EL (cell line): Measurements from ENCODE around the gene ZNF678.
"Not testable (repeated sequence)": the region's sequence is repeated elsewhere in the genome, so short reads cannot be mapped to it uniquely, and the experiment has no call there.

ENCODE experiments used
- DNase-seq: peaks from one replicate; pipeline ENCODE4 v3.0.0-alpha.2; 2016

Gene ZNF678

DNA sequence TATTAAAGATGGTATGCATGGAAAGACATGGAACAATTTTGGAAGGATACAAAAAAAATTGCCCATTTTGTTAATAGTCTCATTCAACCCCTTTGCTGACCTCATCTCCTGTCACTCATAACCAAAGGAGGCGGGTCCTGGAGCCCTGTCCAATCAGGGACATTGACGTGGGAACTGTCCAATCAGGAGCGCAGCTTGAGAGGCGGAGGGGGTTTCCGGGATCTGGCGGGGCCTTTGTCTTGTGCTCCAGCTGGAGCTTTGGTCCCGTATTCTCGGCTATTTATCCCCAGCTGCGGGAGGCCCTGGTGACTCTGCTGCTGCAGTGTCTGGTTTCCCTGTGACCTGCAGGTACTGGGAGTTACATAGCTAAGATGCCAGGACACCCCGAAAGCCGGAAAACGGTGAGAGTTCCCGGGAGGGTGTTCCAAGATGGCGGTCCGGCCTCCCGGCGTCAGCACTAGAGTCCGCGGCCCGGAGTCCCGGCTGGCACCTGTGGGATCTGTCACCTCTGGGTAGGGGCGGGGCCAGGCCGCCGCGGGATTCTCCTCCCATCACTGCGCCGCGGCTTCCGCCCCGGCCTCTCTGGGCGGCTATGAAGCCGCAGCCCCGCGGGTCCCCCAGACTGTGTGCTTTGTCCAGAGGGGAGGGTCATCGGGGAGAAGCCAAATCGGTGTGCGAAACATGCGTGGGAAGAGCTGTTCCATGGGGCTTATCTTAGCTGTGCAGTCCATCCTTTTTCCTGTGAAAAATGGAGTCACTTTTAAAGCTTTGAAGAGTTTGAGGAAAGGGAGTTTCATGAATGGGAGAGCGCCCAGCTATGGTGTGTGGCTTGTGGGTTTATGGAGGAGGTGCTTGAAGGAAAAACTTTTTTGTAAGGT, at the start of gene ZNF678:
ZNF678 (plus strand) TSS at position 233 of the 878 bp plus-strand sequence. CDS start 87,436 bp downstream, outside the sequence.
- peak; percentile 95 for DNase-seq

DNA sequence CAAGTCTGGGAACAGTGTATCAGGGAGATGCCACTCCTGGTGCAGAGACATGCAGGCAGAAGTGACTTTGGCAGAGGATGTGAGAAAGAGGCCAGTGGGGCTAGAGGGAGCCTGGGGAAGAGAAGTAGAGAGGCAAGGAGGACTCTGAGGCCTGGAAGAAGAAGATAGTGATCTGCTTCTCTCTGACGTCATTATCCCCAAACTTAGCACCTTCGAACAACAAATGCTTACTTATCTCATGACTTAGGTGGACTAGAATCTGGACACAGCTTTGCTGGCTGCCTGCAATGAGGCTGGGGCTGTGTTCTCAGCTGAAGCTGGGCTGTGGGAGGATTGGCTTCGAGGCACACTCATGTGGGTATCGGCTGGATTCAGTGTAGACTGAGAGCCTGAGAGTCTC, 44.5 kb upstream of the ZNF678 start:
- no peak for DNase-seq

DNA sequence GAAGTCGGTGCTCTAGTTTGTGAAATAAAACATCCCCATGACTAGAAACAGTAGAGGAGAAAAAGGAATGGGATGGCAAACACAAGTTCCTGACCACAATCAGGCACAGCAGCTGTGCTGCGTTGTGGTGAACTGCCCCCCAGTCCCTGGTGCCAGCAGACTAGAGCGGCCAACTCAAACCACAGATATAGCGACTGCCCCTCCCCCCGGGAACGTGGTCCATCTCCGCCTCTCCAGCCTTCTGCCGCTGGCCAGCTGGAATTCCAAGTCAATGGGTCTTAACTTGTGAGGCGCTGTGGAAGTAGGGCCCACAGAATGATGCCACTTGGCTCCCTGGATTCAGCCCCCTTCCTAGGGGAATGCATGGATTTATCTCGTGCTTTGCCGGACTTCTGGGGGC, 41.6 kb upstream of the ZNF678 start:
- DNase-seq = no peak

DNA sequence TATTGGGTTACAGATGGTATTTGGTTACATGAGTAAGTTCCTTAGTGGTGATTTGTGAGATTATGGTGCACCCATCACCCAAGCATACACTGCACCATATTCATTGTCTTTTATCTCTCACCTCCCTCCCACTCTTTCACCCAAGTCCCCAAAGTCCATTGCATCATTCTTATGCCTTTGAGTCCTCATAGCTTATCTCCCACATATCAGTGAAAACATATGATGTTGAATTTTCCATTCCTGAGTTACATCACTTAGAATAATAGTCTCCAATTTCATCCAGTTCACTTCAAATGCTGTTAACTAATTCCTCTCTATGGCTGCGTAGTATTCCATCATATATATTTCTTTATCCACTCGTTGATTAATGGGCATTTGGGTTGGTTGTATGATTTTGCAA, 36.8 kb upstream of the ZNF678 start:
- no peak for DNase-seq

DNA sequence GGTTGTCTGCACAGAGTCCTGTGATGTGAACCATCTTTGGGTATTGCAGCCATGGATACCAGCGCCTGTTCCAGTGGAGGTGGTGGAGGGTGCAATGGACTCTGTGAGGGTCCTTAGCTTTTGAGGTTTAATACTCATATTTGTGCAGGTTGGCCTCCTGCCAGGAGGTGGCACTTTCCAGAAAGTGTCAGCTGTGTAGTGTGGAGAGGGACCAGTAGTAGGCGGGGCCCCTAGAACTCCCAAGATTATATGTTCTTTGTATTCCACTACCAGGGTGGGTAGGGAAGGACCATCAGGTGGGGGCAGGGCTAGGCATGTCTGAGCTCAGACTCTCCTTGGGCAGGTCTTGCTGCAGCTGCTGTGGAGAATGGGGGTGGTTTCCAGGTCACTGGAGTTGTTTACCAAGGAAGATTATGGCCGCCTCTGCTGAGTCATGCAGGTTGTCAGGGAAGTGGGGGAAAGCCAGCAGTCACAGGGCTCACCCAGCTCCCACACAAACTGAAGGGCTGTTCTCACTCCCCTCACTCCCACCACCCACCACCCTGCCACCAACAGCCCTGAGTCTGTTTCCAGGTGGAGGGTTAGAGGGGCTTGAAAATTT, 31.2 kb upstream of the ZNF678 start:
- no peak for DNase-seq

DNA sequence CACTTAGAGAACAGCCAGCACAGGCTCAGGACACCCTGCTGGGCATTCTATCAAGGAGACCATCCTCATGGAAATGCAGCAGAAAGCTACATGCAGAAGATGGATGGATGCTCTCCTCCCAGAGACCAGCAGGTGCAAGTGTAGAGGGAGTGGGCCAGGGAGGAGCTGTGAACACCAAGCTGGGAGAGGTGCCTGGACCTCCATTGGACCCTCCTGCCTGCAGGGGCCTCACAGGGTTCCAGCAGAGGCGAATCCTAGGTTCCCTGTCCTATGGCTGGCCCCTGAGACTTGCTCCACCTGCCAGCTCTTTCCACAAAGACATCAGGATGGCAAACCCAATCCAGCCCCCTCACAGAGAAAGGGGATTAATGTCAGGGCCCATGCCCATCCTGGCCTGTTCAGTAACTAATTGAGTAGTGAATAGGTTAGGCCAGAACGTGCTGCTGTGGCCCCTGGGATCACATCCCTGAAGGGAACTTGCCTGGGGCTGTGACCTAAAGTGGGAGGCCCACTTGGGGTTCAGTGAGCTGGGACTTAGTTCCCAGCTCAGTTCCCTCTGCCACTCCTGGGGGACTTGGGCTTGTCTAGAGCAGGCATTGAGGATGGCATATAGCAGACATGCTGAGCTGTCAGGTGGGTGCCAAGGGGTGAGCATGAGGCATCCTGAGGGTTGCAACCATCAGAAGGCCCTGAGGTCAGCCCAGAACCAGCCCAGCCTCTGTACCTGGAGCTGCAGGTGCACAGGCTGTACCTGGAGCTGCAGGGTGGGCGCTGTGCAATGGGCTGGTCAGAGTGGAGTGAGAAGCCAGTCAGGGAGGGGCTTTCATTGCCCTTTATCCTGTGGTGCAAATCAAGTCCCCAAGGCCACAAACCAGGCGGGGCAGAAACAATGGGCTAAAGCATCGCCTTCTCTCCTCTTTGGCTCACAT, 22.9 kb upstream of the ZNF678 start:
- no peak for DNase-seq

DNA sequence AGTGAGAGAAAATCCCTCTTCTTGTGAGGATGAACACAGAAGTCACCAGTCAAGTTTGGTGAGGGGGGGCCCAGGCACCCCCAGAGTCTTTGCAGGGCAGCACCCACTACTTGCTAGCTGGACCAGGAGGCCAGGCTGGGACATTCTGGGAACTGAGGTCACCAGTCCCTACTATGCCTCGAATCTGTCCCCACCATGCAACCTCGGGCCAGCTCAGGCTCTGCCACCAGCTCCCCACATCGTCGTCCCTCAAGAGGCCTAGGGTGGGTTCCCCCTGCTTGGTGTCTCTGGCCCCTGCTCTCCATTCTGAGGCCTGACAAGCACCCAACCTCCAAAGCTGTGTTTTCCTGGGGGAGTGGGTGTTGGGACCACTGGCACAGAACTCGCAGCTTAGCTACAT, 22.2 kb upstream of the ZNF678 start:
- no peak for DNase-seq

DNA sequence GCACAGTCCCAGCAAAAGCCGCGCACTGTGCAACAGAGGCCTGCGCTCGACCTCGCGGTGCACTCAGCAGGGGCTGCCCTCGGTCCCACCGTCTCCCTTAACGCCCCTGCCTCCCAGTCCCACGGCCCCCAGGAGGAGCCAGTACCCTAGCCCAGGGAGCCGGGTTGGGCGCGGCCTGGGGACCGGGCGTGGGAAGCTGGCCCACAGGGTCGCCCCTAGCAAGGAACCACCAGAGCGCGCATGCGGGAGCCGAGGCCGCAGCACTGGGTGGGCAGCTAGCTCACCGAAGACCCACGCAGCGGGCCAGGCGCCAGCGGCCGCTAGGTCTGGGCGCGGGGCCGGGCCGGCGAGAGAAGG, 21.6 kb upstream of the ZNF678 start:
- DNase-seq = no peak

DNA sequence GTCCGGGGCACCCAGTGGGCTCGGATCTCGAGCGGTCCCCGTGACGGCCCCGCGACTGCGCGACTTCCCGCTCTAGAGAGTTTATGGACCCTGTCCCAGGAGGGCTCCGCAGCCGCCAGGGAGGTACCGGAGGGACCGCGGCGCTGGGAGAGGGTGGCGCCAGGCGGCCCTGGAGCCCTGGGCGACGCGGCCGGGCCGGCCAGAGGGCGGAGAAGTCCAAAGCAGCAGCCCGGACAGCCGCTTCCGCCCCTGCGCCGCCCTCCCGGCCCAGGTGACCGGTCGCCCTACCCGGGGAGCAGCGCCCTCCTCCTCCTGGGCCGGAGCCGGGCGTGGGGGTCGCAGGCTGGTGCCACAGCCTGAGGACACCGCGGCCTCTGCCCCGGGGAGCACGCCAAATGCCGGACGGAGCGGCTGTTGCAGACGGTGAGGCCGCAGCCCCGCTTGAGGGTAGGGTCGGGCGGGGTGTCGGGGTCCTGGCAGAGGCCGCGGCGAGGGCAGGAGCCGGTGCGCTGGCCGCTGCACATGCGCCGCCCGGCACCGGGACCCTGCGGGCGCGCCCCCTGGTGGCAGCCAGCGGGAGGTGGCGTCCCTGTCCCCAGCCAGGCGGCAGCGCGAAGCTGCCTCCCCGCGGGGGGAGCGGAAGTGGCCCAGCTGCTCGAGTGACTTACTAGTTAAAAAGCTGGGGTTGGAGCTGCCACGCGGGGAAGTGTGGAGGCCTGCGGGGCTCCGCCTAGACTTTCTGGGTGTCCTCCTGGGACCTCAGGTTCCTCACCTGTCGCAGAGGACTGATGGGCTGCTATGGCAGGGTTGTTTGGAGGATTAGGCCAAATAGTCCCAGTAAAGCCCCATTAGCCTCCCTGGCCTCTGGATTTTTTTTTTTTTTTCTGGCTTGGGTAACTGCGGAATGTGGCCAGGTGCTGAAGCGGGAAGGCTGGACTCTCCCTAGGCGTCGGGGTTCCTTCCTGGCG, 20.9 kb upstream of the ZNF678 start:
- peak; percentile 87 for DNase-seq

DNA sequence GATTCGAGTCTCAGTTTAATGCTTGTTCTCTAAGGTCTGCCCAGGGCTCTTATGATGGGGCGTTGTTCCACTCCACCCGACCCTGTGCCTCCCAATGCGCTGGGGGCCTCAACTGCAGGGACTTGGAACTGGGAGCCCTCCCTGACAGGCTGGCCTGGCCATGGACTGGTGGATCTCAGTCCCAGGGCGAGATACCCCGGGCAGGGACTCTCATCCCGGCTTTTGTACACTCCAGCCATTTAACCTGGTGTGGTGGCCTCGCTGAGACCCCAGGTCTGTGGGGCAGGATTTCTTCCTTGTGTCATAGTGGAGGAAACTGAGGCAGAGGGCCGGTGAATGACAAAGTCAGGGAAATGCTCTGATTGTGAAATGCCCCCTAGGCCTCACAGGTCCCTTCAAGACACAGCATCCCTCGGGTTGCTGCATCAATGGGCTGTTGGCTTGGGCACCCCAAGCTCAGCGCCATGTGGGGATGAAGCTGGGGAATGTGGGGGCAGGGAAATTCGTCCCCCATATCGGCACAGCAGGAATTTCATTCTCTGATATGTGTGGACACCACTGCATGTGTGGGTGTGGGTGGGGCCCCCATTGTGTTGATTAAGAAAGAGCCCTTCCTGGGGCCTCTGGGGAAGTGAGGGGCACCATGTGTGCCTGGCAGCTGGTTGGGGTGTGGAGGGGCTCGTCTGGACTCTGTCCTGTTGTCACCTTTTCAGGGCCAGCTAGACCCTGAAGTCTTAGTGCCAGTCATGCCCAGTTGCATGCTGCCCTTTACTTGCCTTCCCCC, 19.9 kb upstream of the ZNF678 start:
- DNase-seq = no peak

DNA sequence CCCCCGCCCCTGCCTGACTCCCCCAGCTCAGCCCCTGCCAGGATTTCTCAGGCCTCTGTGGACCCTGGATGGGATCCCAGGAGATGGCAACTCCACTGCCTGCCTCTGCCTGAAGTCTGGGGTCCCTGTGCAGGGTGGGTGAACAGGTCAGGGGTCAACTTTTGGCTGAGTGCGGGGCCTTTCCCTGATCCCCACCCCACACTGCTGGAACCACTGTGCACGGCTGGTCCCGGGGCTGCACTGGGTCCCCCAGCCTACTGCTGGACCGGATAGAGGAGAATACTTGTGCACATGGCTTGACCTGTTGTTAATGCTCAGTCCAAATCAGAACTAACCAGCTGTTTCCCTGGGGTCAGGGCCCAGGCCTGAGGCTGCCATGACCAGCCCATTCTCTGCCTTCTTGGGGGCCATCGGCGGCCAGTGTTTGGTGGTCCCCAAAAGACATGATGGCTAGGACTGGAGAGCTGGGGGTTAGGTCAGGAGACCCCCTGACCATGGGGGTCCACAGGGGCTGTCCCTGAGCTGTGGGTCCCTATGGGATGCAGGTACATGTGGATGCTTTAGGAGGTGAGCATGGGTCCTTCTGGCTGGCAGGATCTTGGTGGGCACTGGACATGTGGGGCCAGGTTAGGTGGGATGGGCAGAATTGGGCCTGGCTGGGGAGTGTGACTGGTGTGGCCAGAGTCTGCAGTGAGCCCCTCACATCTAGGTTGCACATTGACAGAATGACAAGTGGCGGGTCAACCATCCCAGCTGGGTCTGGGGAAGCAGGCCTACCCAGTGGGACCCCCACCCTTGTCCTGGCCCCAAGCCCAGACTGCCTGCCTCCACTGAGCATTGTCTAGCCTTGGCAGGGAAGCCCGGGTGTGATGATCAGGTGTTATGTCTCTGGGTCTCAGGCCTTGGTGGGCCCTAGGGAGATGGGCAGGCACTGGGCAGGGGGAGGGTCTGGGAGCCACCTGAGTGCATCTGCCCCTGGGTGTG, 19.0 kb upstream of the ZNF678 start:
- no peak for DNase-seq

DNA sequence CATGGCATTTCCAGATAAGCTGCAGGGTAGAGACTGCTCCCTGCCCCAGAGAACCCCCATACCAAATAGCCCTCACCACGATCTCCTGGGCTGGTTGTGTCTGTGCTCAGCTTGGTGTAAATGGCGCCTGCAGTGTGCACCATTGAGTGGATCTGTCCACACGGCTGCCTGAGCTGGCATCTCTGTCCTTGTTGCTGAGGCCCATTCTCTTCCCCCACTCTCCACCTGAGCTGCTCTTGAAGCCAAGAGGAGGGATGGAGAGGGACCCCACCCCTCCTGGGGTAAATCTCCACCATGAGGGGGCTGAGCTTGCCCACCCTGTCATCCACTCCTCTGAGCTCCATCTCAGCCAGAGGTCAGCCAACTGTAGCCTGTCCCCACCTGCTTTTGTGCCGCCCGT, 18.0 kb upstream of the ZNF678 start:
- no peak for DNase-seq

DNA sequence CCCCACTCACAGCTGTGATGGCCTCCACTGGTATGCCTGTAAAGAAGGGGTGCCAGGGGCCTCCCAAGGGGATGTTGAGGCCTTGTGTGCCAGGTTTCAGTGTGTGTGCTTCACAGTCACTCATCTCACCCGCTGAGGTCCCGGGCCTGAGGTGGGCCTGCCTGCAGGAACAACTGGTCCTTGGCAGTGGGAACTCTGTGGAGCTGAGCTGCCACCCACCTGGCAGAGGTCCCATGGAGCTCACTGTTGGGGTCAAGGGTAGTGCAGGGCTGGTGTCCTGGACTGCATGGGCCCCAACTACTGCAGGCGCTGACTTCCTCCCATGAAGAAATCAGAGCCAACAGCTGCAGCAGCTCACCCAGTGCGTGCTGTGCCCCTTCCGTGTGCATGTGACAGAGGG, 17.3 kb upstream of the ZNF678 start:
- DNase-seq = no peak

DNA sequence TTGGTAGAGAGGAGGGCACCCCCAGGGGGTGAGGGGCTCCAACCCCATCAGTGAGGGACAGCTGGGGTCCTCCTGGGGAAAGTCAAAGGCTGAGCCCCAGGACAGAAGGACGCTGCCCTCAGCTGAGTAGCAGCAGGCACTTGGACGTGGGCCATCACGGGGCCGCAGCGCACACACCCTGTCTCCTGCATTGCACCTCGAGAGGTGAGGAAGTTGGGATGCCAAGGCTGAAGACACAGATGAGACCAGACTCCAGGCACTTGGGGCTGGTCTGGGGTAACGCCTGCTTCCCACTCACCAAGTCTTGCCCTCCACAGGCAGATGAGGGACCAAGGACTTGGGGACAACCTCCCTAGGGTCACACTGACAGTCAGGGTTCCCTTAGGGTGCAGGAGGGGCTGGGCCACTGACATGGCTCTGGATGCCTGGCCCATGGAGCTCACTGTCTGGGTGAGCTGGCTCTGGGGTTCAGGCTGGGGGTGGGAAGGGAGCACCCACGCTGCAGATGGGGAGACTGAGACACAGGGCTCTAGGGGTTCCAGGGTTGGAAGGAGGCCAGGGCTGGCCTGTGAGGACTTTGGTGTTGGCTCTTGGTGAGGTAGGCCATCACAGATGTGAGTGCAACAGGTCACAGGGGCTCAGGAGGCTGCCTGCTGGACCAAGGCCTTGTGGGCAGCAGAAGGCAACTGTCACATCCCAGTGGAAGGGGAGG, 16.6 kb upstream of the ZNF678 start:
- no peak for DNase-seq

DNA sequence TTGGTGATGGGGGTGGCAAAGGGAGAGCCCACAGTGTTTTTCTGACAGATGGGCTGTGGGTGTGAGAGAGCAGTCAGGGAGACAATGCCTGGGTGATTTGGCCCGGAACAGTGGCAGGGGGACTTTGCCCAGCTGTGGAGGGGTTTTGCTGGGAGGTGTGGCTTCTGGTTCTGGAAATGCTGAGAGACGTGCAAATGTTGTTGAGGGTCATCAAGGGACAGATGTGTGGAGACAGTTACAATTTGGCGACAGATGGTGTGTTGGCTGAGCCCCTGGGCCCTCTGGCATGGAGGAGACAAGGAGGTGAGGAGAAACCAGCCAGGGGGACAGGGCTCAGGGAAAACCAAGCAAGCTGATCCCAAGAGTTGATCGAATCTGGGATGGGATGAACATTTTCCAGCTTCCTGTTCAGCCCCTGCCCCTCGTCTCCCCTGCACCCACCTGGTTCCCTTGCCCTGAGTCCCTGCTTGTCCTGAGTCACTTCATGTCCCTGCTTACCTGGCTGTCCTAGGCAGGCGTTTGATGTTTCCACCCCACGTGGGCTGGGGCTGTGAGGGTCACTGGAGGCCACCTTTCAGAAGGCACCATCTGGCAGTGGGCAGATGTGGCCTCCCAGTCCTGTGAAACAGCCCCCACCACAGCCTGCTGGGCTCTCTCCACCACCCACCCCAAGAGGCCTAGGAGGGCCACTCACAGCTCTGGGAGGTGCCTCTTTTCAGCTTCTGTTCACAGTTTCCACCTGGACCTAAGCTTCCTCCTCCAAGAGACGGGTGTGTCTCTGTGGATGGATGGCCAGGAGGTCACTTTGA, 15.8 kb upstream of the ZNF678 start:
- DNase-seq = no peak

DNA sequence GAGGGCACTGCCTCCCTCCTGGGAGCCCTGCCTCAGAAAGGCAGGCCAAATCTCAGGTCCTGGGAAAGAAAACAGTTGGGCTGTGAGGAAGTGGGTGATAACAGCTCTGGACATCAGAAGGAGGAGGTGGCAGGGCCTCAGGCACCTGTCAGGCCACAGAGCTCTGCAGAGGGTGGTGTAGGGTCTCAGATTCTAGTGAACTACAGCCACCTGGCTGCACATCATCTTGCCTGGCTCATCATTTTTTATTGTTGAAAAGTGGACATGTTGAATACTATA, 15.3 kb upstream of the ZNF678 start:
- no peak for DNase-seq

DNA sequence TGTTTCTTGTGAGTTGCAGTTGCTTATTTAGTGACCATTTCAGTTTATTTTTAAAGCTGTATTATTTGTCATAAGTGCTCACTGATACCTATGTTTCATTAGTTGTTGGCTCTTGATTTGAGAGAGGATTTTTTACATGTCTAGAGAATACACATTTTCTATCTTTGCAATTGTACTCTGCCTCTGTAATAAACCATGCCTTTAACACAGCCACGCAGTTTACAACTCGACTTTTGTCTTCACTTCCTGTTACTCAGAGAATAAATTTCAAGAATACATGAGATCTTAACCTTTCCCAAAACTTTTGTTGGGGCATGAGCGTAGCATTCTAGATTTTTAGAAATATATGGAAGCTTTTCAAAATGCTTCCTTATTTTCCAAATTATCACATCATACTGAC, 14.9 kb upstream of the ZNF678 start:
- no peak for DNase-seq

DNA sequence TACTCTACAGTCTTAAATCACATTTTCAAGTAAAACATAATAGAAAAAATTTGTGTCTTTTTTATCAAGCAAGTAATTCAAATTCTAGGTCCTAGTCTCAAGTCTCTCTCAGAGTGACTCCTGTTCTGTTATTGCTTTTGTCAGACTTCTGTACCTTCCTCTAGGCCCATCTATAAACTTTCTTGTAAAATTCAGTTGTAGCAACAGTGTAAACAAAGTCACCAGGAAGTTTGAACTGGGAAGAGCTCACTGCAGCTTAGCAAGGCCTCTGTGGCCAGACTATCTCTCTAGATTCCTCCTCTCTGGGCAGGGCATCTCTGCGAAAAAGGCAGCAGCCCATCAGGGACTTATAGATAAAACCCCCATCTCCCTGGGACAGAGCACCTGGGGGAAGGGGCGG, 13.5 kb upstream of the ZNF678 start:
- DNase-seq = no peak

DNA sequence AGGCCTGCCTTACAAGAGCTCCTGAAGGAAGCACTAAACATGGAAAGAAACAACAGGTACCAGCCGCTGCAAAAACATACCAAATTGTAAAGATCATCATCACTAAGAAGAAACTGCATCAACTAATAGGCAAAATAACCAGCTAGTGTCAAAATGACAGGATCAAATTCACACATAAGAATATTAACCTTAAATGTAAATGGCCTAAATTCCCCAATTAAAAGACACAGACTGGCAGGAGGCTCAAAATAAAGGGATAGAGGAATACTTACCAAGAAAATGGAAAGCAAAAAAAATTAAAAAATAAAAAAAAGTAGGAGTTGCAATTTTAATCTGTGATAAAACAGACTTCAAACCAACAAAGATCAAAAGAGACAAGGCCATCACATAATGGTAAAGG, 11.5 kb upstream of the ZNF678 start:
- not testable (repeated sequence) for DNase-seq
